GM18868 (cell line): ENCODE data around the gene CCDC185.

Experiments used
- ATAC-seq: cut with Tn5 transposase; IDR thresholded peaks from one replicate; pipeline ENCODE4 v1.9.1; 2021; ENCODE audit warnings: mild to moderate bottlenecking, moderate library complexity; ENCODE audit not compliant: unreplicated experiment

Gene CCDC185

GRCh38 chr1:223393275-223394214 is at the start of gene CCDC185:
Gene CCDC185 (plus strand): TSS chr1:223393415. CDS start chr1:223393476, 61 bp downstream.
- no peak for ATAC-seq

GRCh38 chr1:223343692-223344091 is 49.5 kb upstream of the CCDC185 start:
- no peak for ATAC-seq

GRCh38 chr1:223344491-223344890 is 48.7 kb upstream of the CCDC185 start:
- ATAC-seq: no peak

GRCh38 chr1:223345720-223346119 is 47.5 kb upstream of the CCDC185 start:
- ATAC-seq: no peak

GRCh38 chr1:223346311-223346710 is 46.9 kb upstream of the CCDC185 start:
- no peak for ATAC-seq

- ATAC-seq: no peak
These were observed 45.6 kb upstream of the CCDC185 start for GRCh38 chr1:223347583-223347982.

GRCh38 chr1:223348439-223348838 is 44.8 kb upstream of the CCDC185 start:
- ATAC-seq: no peak

GRCh38 chr1:223349241-223349640 is 44.0 kb upstream of the CCDC185 start:
- ATAC-seq: no peak

- ATAC-seq: no peak
These were observed 42.8 kb upstream of the CCDC185 start for GRCh38 chr1:223350361-223350908.

GRCh38 chr1:223352944-223353343 is 40.3 kb upstream of the CCDC185 start:
- no peak for ATAC-seq

GRCh38 chr1:223353939-223354338 is 39.3 kb upstream of the CCDC185 start:
- no peak for ATAC-seq

GRCh38 chr1:223355699-223356098 is 37.5 kb upstream of the CCDC185 start:
- no peak for ATAC-seq

- ATAC-seq: no peak
These were observed 34.4 kb upstream of the CCDC185 start for GRCh38 chr1:223358826-223359225.

GRCh38 chr1:223363057-223363855 is 30.0 kb upstream of the CCDC185 start:
- no peak for ATAC-seq

GRCh38 chr1:223363856-223364684 is 29.1 kb upstream of the CCDC185 start, which contains the start of gene SUSD4:
Gene SUSD4 (minus strand): TSS chr1:223364176. CDS start chr1:223363425, 751 bp downstream.
- peak; percentile 52 for ATAC-seq

GRCh38 chr1:223364685-223365382 is 28.4 kb upstream of the CCDC185 start:
- ATAC-seq: peak; percentile 14

GRCh38 chr1:223374064-223374610 is 19.1 kb upstream of the CCDC185 start:
- ATAC-seq: no peak

- no peak for ATAC-seq
These were observed 14.5 kb upstream of the CCDC185 start for GRCh38 chr1:223378754-223379153.

GRCh38 chr1:223386013-223386412 is 7.2 kb upstream of the CCDC185 start:
- ATAC-seq: no peak

GRCh38 chr1:223390618-223391017 is 2.6 kb upstream of the CCDC185 start:
- no peak for ATAC-seq
